Hypothalamus (tissue), 51 donors: Measurements from ENCODE around the gene YKT6.
A peak's percentile ranks its signal among the peaks of the same experiment; 100 is the strongest.
"Not testable (repeated sequence)": the region's sequence is repeated elsewhere in the genome, so short reads cannot be mapped to it uniquely, and the experiment has no call there.

Experiments
- DNase-seq, 51 donors: peaks; one replicate each; lab custom pipeline; 2025; lab: John Stamatoyannopoulos, UW

The YKT6 gene

DNA sequence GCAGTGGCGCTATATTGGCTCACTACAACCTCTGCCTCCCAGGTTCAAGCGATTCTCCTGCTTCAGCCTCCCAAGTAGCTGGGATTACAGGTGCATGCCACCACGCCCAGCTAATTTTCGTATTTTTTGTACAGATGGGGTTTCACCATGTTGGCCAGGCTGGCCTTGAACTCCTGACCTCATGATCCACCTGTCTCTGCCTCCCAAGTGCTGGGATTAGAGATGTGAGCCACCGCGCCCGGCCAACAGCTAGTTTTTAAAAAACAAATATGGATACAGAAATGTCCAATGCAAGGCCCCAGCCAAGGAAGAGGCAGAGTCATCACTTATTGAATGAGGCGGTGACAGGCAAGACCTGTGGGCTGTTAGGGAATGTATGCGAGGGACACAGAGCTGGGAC, 28.9 kb upstream of the YKT6 start:
- not testable (repeated sequence) for DNase-seq

DNA sequence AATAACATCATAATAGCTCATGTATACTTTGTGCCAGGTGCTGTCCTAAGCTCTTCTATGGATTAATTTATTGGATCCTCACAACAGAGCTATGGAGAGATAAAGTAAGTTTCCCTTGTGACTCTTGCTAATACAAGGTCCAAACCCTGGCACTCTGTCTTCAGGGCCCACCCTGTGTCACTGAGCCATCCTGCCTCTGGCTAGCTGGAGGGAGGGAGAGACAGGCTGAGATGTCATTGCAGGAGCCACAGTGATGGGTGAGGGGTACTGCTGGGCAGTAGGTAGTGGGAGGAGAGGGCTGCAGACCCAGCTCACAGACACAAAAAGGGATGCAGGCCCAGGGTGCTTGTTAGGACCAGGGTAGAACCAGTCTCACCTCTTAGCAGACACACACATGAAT, 28.4 kb upstream of the YKT6 start:
- no peak for DNase-seq

DNA sequence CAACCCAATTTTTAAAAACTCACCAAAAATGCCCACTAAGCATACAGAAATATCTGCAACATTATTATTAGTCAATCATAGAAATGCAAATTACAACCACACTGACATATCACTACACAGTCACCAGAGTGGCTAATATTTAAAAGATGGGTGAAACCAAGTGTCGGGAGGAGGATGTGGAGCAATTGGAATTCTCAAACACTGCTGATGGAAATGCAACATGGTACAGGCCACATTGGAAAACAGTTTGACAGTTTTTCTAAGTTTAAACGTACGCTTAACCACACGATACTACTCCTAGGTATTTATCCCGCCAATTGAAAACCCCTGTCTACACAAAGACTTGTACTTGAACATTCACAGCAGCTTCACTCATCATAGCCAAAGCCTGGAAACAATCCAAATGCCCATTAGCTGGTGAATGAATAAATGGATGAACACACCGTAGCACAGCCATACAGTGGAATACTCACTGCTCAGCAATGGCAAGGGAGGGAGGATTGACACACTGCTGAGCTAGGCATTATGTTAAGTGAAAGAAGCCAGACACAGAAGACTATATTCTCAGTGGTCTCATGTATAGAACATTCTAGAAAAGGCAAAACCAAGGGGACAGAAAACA, 27.9 kb upstream of the YKT6 start:
- DNase-seq: no peak

DNA sequence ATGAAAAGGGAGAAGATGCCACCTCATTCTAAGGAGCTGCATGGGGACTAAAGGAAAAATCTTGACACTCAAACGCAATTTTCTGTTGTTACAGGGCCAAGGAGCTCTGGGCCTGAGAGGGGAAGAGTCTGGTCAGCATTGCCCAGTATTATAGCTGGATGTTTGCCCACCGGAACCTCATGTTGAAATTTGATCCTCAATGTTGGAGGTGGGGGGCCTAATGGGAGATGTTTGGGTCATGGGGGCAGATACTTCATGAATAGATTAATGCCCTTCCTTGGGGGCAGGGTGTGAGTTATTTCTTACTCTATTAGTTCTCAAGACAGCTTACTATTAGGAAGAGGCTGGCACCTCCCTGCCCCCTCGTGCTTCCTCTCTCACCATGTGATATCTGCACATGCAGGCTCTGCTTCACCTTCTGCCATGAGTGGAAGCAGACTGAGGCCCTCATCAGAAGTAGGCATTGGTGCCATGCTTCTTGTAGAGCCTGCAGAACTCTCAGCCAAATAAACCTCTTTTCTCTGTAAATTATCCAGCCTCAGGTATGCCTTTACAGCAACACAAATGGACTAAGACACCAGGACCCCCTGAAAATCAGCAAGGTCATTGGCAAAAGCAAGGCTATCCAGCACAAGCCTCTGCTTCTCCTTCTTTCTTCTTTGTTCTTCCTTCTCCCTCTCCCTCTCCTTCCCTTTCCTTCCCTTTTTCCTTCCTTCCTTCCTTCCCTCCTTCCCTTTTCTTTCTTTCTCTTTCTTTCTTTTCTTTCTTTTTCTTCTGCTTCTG, 26.7 kb upstream of the YKT6 start:
- DNase-seq: no peak

DNA sequence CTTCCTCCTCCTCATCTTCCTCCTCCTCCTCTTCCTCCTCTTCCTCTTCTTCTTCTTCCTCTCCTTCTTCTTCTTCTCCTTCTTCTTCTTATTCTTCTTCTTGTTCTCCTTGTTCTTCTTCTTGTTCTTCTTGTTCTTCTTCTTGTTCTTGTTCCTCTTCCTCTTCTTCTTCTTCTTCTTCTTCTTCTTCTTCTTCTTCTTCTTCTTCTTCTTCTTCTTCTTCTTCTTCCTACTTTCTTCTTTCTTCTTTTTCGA, 26.2 kb upstream of the YKT6 start:
- DNase-seq: not testable (repeated sequence)

DNA sequence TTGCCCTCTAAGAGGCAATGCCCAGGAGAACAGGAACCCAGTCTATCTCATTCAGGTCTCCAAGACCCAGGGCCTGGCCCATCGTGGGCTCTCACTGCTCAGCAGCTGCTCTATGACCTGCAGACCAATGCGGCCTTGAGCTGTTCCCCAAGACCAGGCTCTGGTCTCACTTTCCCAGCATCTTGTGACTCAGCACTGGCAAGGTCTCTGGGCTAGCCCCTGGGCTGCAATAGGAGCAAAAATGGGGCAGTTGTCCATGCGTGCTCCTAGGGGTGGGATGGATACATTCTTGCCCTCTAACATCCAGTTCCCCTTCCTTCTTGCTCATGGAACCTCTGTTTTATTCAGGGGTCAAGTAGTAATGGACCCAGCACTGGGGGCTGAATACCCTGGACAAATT, 25.0 kb upstream of the YKT6 start:
- DNase-seq: no peak

DNA sequence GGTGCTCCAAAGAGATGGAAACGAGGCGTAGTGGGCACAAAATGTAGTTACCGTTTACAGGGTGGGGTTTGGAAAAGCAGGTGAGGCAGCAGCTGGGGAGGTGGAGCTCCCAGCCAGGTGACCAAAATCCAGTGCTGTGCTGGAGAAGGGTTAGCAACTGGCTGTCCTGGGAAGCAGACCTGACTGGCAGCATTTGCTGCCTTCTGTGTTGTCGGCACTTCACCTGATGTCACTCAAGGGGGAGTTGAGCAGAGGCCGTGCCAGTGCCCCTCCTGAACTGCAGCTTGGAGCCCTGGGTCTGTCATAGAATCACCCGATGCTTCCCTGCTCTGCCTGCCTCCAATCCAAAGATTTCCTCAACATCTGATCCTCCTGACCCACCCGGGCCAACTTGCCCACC, 24.3 kb upstream of the YKT6 start:
- DNase-seq: no peak

DNA sequence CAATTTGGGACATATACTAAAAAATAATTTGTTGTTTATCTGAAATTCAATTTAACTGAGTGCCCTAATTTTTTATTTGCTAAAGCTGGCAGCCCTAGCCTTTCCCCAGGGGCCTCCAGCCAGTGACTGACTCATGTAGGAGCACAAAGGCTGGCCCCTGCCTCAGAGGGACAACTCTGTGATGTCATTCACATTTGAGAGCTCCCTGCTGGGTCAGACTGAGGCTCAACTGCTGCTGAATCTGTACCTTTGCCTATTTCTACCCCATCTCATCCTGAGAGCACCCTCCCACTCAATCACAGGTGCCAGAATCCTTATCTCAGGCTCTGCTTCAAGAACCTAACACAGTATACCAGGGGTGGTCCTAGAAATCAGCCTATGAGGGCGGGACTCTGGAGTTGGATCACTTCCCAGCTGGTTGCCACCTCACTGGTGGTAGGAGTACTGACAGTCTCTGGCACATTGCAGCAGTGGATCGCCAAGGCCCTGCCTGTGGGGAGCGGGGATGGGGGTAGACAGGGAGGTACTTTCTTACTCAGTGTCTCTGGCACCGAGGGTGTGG, 23.1 kb upstream of the YKT6 start:
- peak in 25 of 51 donors; percentile 10 to 77 (median 55) for DNase-seq

DNA sequence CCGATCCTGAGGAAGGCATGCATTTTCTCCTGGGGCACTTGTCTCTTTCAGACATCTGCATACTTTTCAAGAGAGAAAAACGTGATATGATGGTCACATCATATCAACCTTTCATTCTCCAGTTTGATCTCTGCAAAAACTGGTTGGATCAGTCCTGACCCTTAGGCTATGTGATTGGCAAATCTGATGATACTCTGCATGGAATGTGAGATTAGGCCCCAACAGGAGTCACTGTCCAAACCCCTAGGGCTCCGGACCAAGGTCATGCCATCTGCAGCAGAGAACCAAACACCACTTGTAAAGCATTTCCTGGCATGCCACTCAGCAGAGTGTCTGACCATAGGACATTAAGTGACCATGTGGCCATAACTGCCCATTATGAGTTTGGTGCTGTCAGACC, 20.1 kb upstream of the YKT6 start:
- no peak for DNase-seq

DNA sequence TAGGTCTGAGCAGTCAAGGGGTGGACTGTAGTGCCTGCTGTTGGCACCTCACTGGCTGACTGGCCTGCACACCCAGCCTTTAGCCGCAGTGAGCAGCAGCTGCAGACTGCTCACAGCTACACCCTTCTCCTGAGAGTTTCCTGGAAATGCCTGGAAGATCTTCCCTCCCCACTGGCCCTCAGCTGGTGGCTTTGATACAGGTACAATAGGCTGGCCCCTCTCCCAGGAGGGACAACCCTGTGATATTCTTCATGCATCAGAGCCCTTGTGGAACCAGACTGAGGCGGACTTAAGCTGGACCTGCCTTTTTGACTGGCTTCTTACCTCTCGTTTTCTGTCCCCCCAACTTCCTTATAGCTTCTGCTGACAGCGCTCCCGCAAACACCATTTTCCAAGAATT, 18.0 kb upstream of the YKT6 start:
- DNase-seq: no peak

DNA sequence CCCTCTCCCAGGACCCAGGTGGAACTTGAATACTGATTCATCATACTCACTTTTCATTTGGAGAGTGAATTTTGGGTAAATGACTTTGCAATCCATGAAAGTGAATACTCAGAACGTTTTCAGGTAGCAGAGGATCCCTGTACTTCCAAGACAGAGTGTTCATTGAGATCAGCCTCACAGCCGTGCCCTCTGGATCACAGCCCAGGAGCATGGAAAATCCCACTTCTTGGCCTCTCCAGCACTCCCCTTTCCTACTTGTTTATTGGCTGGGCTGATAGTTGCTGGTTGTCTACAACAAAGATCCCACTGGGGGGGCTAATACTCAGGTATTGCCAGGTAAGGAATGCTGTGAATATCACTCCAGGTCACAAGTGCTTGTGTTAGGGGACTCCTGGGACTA, 17.4 kb upstream of the YKT6 start:
- DNase-seq: peak in 6 of 51 donors; percentile 6 to 33 (median 13)

DNA sequence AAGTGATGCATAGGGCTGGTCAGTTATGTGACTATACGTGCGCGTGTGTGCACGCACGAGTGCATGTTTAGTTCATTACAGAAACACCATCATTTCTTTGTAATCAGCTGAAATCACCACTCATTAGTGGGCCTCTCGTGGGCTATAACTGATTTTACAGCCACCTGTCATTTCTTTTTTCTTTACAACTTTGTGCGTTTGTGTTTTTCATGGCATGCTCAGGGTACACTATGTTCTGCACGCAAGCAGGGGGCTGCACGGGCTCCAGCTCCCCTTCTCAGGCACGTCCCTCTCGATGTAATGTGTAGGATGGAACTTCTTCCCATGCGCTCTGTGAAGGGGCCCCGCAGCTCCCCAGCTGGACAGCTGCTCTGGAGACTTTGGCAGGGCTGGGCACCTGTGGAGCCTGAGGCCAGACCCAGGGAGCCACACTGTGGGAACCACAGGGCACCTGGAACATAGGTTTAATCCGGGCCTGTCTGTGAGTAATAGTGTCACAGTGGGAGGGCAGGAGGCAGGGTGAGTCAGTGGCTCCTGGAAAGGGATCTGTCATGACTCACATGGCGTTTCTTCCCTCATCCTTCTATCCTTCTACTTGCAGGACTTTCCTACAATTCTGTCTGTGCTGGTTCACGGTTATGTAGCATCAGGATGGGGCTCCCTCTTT, 16.4 kb upstream of the YKT6 start:
- DNase-seq: peak in 2 of 51 donors; percentile 8 to 16

DNA sequence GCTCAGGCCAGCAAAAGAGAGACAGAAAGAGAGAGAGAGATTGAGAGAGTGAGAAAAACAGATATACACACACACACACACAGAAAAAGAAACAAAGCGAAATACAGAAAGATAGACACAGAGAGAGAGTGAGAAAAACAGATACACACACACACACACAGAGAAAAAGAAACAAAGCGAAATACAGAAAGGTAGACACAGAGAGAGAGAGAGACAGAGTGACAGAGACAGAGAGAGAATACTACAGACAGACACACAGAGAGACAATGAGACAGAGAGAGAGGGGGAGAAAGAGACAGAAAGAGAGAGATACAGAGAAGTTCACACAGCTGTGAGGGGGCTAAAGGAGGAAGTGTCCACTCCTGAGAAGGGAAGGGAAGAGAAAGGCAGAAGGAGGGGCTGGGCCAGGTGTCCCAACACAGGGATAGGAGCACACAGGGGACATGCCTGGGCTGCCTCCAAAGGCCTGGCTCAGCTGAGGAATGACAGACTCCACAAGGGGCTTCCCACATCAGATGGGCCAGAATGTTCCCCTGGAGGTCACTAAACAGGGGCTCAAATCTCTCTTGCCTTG, 15.8 kb upstream of the YKT6 start:
- no peak for DNase-seq

DNA sequence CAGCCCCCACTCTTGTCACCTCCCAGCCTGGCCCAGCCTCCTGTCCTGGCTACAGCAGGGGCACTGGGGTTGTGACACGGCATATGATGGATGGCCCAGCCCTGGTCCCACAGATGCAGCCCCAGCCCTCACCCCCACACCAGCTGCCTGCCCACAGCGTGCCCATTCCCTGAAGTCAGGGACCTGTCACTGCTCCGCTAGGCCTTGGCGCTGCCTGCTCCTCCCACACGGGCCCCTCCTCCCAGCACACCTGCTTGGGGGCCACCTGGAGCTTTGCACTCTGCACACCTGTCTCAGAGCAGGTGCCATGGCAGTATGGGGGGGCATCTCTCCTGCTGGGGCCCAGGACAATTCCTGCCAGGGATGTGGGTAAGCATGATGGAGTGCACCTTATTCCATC, 15.0 kb upstream of the YKT6 start:
- DNase-seq: no peak

DNA sequence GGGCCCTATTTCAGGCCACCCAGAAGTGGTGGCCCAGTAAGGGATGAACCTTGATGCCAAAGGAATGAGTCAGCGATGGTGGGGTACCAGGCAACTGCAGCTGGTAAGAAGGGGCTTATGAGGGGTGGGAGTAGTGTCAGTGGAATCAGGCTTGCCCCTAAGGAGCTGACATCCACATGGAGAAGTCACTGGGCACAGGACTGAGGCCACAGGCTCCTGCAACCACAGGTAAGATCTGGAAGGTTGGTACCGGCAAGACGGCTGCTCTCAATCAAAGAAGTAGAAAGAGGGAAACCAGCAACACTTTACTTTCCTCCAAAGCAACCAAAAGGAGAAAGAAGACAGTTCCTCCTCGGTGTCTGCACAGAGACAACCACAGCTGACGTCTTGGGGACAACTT, 14.0 kb upstream of the YKT6 start:
- DNase-seq: no peak

DNA sequence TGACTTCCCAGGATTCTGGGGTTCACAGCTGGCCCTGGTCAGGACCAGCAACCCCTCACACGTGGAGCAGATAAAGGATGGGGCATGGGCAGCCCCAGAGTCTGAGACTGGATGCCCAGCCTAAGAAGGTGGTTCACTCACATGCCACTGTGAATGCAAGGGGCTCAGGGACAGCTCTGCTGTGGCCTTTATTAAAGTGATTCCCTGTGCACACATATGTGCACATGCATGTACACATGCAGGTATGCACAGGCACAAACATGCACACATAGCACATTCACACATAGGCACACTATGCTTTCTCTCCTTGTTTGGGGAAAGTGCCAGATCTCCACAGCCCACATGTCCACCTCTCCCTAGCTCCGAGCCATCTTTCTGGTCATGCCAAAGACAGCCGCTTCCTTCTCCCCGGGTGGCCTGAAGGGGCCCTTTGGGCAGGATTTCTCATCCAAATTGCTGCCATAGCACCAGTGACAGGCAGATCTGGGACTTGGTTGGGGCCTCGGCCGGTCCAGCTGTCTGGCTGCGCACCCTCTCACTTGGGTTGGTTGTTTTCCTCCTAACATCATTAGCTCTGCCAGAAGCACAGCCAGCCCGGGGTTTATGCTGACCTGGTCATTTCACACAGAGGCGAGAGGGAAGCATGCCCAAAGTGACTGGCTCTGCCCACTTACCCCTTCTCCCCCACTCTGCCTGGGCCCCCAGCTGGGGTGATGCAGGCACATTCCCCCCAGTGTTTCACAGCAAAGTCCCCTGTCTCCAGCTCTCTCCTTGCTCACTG, 13.0 kb upstream of the YKT6 start:
- peak in 16 of 51 donors; percentile 14 to 65 (median 30) for DNase-seq

DNA sequence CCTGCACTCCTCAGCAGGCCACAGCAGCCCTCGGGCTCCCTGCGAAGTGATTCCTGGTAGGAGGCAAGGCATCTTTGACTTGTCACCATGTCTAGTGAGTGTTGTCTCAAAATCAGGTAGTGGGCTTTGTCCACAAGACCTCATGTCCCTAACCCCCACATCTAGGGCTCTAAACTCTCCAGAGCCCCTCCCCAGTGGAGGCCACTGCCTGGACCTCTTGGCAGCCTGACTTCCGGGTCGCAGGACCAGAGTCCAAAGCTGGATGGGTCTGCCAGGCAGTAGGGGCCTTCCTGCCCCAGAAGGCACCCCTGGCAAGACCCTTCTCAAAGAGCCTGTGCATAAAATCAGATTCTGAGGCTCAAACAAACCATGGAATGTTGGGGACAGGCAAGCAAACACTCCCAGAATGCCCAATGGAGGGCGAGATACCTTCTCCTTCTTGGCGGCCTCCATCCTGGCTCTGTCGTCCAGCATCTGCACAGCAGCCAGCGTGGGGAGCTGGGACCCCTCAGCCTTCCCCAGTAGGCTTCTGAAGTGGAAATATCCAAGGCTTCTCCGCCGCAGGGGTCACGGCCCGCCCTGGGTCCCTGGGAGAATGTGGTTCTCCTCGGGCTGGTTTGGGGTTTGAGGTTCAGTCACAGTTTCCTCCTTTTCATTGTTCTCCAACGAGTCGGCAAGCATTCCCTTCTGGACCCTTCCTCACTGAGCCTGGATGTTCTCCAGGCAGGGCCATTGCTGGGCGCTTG, 12.1 kb upstream of the YKT6 start:
- no peak for DNase-seq

DNA sequence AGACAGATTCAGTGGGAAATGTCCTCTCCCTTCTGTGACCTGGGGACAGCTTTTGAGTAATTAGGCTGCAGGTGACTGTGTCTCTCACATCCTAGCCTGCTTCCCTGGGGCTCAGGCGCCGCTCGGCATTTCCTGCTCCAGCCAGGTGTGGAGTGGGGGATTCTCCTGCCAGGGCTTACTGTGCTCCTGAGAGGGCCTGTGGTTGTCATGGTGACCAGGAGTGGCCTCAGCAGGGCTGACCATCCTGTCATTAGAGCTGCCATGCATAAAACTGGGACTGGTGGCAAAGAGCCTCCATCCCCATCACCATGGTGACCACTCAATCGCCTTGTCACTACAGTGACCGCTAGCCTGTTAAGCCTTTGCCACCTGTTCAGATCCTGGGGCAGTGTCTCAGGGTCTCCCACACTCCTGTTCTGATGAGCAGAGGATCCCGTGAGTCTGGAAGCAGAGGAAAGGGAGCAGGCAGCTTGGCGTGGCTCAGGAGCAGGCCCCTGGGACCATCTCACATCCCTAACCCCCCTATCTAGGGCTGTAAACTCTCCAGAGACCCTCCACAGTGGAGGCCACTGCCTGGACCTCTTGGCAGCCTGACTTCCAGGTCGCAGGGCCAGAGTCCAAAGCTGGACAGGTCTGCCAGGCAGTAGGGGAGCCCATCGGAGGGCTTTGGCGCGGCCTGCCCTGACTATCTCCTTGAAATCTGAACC, 11.3 kb upstream of the YKT6 start, which contains the start of gene GCK:
Gene GCK, minus strand, starts transcription at position 154 of the 707 bp plus-strand sequence. CDS start 486 bp downstream, outside the sequence.
- peak in 12 of 51 donors; percentile 18 to 67 (median 34) for DNase-seq
